ELR (cell line): ENCODE measurements around the gene NAA35.
A peak's percentile ranks its signal among the peaks of the same experiment; 100 is the strongest.
"Not testable (repeated sequence)": the region's sequence is repeated elsewhere in the genome, so short reads cannot be mapped to it uniquely, and the experiment has no call there.

Experiments used
- DNase-seq: peaks from one replicate; pipeline ENCODE4 v3.0.0-alpha.2; 2015; ENCODE audit warnings: low read depth

Gene NAA35

DNA sequence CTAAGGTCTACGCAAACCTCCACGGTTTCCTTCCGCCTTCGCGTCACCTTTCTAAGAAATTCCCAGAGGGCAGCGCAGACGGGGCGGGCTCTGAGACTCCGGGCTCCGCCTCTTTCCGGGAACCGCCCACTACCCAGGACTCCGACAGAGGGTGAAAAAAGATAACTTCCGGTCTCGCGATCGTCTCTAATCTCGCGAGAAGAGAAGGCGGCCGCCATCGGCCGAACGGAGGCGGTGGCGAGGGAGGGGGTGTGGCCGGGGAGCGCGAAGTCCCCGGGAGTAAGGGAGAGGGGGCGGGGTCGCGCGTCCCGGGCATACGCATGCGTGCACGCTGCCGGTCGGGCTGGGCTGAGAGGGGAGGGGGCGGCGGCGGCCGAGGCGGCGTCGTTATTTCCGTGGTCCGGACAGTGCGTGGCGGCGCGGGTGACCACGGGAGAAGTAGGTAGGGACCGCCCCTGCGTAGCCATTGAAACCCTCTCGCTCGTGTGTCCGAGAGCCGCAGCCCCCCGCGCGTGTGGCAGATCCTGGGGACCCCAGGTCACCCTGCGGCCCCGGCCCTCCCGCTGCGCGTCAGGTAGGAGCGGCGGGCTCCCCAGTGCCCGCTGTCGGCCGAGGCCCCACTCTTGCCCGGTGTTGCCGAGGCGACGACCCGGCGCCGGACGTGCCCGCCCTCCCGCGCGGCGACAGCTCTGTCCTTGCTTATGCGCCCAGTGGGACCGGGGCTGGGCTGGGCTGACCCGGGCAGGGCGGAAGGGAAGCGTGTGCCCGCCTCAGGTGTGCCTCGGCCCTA, at the start of gene NAA35:
NAA35 (plus strand) TSS at position 315 of the 790 bp plus-strand sequence. CDS start 1,014 bp downstream, outside the sequence.
- DNase-seq = peak; percentile 99

DNA sequence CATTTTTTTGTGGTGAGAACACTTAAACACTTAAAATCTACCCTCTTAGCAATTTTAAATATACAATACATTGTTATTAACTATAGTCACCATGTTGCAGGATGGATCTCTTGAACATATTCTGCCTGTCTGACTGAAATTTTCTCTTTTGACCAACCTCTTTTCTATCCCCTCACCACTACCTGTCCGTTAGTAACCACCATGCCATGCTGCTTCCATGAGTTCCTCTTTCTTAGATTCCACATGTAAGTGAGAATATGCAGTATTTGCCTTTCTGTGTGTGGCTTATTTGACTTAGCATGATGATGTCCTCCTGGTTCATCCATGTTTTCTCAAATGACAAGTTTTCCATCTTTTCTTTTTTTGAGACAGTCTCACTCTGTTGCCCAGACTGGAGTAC, 48.5 kb upstream of the NAA35 start:
- no peak for DNase-seq

DNA sequence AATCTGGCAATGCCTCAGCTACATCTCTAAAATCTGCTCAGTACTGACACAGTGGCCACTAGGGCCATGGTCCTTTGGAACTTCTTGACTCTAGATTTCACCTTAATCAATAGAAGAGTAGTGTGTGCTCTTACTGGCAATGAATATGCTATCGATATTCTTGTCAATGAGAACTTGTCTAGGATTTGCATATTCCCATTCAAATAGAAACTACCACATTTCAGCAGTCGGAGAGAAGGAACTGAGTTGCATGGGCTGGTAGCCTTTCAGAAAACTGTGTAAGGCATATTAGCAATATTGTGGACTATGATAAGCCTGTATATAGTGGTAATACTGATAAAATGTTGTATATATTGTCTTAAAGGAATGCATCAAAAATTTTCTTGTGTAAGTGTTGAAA, 45.3 kb upstream of the NAA35 start:
- no peak for DNase-seq

DNA sequence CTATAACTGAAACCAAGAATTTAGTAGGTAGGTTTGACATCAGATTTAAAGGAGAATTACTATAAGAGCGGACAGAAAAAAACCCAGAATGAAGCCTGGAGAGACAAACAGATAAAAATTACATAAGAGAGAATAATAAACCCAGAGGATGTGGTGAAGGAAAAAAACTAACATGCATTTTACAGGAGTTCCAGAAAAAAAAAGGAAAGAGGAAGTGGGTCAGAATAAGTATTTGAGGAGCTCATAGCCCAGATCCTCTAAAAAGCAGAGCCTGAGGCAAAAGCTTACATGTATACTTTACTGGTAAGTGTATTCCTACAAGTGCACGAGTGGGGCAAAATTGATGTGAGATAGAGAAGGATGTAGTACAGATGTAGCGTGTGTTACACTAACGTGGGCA, 43.1 kb upstream of the NAA35 start:
- no peak for DNase-seq

DNA sequence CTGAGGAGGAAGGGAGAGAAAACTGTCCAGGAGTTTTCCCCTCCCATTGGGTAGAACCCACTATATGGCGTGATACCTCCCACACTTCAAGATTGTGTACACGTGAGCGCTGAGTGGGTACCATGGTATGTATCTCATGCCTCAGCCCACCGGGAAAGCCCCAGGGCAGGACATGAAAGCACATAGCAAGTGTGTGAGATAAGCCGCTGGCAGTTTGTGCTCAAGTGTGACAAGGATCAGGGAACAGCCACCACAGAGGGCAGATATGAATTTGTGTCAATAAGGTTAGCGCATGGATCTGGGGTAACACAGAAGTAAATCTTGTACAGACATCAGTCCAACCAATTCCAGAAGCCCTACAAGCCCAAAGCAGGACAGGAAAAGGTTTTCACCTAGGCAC, 42.6 kb upstream of the NAA35 start:
- peak; percentile 4 for DNase-seq

DNA sequence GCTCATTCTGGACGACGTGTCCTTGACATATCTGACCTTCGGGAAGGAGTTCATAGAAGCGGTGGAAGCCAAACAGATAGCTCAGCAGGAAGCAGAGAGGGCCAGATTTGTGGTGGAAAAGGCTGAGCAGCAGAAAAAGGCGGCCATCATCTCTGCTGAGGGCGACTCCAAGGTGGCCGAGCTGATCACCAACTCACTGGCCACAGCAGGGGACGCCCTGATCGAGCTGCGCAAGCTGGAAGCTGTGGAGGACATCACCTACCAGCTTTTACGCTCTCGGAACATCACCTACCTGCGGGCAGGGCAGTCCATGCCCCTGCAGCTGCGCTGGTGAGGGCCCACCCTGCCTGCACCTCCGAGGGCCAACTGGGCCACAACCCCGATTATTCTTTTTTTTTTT, 41.6 kb upstream of the NAA35 start:
- no peak for DNase-seq

DNA sequence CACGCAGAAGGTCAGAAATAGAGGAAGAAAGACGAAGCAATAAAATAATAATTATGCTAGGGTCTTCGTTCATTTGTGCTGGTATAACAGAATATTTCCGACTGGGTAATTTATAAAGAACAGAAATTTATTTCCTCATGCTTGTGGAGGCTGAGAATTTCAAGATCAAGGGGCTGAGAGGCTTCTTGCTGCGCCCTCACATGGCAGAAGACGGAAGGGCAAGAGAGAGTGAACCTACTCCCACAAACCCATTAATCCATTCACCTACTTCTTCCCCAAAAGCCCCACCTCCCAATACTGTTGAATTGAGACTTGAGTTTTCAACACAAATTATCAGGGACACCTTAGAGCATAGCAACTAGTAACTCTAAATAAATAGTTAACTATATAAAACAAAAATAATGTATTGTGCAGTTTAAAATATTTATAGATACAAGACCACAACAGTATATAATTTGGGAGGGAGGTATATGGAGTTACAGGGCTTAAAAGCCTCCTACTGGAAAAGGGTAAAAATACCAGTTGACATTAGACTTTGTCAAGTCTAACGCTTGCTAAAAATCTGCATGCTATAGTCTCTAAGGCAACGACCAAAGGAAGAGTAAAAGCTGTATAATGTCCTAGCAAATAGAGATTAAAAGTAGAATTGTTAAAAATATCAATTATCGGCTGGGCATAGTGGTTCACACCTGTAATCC, 40.3 kb upstream of the NAA35 start:
- DNase-seq = peak; percentile 52

DNA sequence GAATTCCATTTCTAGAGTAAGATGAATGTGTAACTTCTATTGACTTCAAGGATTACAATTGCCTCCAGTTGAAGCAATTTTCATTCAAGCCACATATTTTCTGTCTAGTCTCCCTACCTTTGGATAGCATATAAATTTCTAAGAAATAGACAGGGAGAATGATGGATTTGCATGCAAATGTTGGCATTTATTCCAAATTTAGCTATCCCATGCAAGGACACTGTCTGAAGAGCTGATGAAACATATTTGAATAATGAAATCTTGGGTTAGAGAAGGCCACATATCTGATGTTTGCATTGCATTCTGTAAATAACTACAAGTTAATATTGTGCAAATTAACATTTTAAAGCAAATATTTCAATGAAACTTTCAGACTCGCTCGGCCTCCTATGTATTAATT, 36.0 kb upstream of the NAA35 start:
- DNase-seq = no peak

DNA sequence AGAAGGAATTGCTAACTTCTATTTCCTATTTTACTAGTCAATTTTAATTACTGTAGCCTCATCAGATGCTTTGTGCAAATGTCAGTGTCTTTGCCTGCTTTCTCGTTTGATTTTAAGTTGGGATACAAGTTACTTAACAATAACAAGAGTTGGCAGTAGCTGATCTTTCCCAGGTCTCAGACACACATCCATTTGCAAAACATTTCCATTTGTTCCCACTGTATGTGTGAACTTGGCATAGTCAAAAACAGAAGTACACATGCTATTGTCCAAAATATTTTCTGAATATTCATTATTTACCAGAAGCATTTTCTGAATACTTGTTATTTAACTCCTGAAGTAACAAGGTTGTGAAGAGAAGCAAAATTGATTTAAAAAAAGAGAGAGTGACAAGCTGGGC, 35.0 kb upstream of the NAA35 start:
- DNase-seq = no peak

DNA sequence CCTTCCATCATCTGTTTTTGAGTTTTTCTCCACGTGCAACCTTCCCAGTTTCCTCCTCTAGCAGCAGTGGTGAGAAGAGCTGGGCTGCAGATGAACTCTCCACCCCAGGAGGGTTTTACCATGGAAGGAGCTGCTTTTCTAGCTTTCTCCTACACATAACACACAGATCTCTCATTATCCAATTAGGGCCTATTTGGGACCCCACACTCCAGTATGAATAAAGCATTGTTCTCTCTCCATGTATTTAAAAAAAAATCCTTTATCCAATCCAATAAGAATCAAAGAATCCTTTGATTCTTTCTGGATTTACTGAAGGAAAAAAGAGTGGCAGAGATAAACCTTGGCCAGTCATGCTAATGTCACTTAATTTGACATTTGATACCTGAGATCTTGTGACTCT, 31.6 kb upstream of the NAA35 start:
- DNase-seq = no peak

DNA sequence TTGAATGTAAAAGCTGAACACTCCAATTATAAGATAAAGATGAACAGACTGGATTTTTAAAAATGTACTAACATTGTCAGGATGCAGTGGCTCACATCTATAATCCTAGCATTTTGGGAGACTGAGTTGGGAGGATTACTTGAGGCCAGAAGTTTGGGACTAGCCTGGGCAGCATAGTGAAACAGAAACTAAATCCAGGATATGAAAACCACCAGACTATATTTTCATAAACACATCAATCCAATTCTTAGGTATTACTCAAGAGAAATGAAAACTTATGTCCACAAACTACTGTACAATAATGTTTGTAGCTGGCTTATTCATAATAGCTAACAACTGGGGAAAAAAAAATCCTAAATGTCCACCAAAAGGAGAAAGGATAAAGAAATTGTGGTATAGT, 26.8 kb upstream of the NAA35 start:
- no peak for DNase-seq

DNA sequence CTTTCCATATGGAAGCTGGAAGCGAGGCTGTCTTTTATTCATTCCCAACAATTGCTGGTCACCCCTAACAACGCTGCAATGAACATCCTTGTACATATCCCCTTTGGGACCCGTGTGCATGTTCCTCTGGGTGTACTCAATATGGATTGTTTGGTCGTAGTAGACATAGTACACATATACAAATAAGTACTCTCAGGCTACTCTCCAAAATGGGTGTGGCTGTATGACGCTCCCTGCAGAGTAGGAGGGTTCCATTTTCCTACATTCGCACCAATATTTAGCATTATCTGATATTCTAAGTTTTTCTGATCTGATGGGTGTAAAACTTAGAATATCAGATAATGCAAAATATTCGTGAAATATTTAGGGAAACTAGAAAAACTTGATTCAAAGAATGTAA, 23.2 kb upstream of the NAA35 start:
- no peak for DNase-seq

DNA sequence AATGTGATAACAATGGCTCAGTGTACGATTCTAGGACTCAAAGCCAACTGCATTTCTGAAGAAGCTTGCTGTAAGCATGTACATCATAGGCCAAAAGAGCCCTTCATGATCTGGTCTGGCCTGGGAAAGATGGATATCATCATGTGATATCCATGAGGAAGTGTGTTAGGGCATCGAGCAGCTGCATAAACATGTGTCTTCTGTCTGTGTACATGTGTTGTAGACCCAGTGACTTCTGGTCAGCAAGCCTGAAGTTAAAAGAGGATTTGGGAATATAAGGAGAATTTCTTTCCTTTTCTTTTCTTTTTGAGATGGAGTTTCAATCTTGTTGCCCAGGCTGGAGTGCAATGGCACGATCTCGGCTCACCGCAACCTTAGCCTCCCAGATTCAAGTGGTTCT, 15.5 kb upstream of the NAA35 start:
- no peak for DNase-seq

DNA sequence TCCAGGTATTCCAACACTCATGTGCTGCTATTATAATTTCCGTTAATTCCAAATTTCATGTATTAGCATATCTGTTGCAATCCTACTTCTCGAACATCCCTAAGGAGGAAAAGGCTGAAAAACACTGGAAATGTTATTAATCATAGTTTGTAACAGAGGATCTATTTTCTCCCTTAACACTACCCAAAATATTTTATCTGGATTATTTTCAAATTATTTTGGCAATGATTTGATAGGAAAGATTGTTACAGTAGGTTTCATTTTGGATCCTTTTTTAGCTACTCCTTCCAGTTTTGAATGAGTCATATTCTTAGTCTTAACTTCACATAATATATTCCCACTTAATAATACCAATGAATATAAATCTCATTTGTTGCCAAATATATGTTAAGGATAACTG, 13.9 kb upstream of the NAA35 start:
- DNase-seq = no peak

DNA sequence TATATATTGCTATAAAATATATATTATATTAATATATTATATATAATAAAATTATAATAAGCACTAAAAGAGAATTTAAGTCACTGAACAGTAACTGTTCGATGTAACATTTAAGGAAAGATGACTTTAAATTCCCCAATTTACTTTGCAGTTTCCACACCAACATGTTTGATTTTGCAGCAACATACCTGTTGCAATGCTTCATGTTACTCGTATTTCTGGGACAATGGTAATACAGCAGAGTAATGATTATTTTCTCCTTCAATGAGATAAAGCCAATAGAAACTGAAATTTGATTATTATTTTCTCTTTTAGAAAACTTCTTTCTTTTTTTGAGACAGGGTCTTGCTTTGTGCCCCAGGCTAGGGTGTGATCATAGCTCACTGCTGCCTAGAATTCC, 9.5 kb upstream of the NAA35 start:
- DNase-seq = no peak

DNA sequence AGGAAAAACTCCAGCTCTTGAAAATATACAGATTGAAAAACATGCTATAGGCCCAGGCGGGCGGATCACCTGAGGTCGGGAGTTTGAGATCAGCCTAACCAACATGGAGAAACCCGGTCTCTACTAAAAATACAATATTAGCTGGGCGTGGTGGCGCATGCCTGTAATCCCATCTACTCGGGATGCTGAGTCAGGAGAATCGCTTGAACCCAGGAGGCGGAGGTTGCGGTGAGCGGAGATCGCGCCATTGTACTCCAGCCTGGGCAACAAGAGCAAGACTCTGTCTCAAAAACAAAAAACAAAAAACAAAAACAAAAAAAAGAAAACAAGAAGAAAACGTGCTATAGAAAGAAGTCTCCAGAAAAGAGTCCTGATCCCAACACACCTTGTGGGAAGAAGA, 5.0 kb upstream of the NAA35 start:
- not testable (repeated sequence) for DNase-seq

DNA sequence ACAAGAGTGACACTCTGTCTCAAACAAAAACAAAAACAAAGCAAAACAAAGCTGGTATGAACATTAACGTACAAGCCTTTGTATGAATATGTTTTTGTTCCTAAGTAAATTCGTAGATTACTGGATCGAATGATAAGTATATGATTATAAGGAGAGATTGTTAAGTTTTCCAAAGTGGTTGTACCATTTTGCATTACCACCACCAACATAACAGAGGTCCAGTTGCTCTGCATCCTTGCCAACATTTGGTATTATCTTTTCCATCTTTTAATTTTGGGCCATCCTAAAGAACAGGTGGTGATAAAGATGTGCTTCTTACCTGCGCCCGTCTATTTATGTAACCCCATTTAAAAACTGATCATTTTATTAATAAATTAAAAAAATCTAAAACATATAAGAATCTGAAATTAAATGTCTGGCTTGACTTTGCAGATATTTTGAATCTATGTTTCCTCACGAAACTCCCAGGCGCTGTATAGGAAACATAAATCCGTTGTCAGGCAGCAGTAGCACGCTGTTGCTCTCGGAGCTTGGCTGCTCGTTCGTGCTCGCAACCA, 593 bp upstream of the NAA35 start:
- DNase-seq = peak; percentile 11

DNA sequence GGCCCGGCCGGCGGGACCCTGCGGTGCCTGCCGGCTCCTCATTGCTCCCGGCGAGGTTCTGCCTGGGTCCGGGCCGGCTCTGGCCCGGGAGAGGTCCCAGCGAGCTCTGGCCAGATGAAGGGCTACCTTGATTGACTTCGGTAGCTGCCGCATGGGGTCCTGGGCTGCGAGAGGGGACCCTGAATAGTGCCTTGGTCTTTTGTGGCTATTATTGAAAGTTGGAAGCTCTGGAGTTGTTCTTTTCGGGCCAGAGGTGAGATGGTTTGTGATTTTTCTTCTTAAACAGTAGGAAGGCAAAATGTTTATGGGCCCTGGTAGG, 635 bp downstream of the NAA35 start:
- DNase-seq = no peak

DNA sequence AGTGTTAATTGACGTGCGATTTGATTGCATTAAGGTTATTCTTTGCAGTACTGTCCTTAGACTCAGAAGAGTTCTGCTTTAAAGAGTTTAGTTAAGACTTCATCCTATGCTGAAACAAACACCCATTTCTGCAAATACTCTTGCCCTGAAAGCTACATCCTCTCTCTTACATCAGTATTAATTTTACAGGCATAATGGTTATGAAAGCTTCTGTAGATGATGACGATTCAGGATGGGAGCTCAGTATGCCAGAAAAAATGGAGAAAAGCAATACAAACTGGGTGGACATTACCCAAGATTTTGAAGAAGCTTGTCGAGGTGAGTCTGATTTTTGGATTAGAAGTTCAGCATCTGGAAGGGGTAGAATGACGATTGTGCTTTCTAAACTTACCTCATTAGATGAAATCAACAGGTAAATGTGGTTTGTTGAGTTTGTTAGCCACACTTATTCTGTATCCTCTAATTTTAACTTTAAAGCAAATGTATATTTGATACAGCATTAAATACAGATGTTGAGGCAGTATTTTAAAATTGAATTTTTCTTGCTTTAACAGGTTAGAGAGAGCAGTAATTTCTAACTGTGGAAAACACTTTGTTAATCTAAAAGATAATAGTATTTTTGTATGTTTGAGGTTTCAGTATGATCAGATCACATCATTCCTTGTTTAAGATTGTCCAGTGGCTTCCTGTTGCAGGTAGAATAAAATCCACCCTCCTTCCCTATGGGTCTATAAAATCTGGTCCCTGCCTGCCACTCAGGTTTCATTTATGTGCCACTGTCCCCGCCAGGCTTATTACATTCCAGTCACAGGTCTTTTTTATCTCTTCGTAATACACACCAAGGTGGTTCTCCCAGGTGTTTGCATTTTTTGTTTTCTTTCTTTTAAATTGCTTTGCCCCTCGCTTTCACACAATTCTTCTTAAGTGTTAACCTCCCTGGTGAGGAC, 1.3 kb downstream of the NAA35 start:
- peak; percentile 19 for DNase-seq

DNA sequence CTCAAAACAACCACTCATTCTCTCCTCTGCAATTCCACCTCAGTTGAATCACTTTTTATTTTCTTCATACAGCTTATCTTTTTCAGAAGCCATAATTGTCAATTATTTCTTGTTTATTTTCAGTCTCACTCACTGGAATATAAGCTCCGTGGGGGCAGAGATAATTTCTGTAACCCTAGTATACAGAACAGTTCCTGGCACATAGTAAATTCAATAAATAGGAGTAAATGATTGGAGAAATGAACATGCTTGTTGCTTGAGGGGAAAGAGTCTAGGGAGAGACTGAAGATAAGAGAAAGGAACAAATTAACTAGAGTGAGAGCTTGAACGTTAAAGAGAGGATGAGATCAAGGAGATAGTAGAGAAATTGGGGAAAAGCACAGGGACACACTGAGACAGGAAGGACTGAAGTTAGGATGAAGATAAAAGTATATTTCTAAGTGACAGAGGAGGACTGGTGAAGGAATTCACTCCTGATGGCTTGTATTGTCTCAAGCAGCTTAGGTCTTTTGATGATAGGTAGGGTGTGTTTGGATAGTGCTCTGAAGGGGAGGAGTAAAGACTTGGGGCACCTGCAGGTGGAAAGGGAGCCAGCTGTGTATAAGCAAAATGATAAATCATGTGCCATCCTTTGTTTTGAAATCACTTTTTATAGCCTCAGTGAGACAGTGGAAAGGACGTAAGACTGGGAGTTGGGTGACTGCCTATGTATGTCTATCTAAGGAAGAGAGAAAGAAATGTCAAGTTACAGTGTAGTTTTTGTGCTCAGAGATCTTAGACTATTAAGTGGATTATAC, 2.2 kb downstream of the NAA35 start:
- no peak for DNase-seq

DNA sequence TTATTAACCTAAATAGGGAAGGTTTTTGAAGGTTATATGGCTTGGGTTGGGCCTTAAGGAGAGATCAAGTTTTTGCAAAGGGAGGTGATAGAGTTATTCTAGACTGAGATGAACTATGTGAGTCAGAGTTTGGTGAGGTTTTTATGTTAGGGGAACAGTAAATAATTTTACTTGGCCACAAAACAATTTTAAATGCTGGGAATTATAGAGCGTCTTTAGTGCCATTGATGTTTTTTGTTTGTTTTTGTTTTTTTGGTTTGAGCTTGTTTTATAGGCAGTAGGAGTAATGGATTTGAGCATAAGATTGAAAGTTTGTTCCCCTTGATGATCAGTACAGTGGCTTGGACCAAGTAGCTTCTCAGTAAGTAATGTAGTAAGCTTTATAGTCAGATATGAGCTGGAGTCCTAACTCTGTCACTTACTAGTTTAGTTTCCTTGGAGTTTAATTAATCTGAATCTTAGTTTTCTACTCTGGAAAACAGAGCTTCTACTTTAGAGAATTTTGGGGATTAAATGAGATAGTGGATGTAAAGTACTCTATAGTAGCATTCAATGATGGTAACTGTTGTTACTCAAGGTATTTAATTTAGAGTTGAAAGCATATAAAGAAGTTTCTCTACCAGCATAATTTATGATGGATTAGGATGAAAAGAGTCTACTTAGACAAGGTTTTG, 2.9 kb downstream of the NAA35 start:
- DNase-seq = no peak
